HG03280 (cell line): ENCODE results near the gene ZBTB7C.

Experiments
- ATAC-seq: cut with Tn5 transposase; IDR thresholded peaks from one replicate; pipeline ENCODE4 v1.9.1; 2021; ENCODE audit warnings: mild to moderate bottlenecking, moderate library complexity; ENCODE audit not compliant: unreplicated experiment

ZBTB7C gene

DNA sequence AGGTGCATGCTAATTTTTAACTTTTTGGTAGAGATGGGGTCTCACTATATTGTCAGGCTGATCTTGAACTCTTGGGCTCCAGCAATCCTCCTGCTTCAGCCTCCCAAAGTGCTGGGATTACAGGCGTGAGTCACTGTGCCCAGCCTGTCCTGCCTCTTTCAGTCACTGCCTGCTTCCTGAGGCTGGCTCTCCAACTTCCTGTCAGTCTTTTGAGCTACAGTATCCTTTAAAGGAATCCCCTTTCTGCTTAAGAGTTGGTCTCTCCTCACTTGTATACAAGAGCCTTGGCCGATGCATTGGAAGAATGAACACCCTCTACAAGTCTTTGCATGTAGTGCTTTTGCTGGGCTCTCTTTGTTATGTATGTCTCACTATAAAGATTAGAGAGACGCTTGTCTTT is 390.3 kb downstream of the ZBTB7C start:
- ATAC-seq: no peak

DNA sequence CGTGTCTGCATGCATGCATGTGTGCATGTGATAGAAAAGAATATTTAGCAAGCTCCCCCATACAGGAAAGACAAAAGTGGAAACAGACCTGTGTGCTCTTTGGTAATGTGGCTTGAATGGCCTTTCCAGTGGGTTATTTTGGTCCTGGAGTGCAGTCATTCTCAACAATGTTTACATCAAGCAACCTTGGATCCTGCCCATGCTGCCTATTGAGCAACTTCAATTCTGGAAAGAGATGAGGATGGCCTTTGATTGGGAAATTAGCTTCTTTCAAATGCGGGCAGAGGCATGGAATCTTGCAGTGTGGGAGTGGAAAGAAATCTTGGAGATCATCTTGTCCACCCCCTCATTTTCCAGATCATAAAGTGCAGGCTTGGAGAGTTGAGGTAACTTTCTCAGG is 391.5 kb downstream of the ZBTB7C start:
- no peak for ATAC-seq

DNA sequence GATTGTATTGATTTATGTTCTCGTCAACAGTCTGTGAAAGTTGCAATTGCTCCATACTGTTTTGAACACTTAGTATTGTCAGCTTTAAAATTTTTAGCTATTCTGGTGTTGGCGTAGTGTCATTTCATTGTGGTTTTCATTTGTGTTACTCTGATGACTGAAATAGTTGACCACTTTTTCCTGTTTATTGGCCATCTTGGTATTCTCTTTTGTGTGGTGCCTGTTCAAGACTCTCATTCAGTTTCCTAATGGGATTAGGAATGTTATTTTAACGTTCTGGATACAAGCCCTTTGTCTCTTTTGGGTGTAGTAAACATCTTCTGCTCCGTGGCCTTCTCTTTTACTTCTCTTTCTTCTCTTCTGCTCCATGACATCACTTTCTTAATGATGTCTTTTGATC is 396.0 kb downstream of the ZBTB7C start:
- no peak for ATAC-seq

DNA sequence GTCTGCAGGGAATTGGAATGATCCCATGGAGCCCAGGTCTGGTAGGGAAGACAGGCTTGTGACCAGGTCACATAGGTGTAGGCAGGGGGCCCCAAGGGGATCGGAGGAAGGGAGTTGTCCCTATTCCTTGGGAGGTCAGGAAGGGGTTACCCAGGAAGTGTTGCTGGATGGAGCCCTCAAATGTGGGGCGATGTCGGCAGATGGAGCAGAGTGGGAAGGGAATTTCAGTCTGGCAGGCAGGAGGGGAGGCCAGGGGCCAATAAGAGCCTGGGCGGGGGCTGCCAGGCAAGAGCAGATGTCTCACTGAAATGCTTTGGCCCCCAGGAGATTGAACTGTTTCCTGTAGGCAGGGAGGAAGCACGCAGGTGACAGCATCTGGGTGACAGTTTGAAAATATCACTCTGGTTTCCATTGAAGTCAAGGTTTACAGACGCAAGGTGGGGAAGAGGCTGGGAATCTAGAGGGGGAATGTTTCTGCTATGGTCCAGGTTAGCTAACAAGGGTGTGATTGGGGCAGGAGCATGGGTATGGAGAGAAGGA is 397.2 kb downstream of the ZBTB7C start:
- ATAC-seq: no peak

DNA sequence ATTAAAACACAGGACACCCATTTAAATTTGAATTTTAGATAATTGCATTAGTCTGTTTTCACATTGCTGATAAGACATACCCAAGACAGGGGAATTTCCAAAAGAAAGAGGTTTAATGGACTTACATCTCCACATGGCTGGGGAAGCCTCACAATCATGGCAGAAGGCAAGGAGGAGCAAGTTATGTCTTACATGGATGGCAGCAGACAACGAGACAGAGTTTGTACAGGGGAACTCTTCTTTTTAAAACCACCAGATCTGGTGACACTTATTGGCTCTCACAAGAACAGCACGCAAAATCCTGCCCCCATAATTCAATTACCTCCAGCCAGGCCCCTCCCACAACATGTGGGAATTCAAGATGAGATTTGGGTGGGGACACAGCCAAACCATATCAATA is 398.9 kb downstream of the ZBTB7C start:
- no peak for ATAC-seq

DNA sequence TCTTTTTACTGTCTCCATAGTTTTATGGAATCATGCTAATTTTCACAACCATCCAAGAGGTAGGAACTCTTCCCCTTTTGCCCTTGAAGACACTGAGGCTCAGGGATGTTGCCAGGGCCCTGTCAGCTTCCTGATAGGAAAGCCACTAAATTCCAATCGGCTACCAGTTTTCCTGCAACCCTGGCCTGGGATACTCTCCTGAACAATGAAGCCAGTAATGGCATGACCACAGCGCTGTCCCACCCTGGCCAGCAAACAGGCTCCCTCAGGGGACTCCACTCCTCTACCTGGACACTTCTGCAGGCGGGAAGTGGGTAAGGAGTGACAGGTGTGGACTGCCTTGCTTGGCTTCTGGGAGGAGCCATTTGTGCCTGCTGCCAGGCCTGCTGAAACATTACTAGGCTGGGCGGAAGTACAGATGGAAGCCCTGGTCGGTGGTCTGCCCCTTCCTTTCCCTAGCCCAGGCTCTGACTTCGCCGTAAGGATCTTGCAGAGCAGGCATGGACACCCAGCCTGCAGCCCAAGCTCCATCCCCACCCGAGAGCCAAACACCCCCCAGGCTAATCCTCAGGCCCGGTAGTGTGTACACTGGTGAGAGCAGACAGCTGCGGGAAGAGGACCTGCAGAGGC is 400.0 kb downstream of the ZBTB7C start:
- no peak for ATAC-seq

DNA sequence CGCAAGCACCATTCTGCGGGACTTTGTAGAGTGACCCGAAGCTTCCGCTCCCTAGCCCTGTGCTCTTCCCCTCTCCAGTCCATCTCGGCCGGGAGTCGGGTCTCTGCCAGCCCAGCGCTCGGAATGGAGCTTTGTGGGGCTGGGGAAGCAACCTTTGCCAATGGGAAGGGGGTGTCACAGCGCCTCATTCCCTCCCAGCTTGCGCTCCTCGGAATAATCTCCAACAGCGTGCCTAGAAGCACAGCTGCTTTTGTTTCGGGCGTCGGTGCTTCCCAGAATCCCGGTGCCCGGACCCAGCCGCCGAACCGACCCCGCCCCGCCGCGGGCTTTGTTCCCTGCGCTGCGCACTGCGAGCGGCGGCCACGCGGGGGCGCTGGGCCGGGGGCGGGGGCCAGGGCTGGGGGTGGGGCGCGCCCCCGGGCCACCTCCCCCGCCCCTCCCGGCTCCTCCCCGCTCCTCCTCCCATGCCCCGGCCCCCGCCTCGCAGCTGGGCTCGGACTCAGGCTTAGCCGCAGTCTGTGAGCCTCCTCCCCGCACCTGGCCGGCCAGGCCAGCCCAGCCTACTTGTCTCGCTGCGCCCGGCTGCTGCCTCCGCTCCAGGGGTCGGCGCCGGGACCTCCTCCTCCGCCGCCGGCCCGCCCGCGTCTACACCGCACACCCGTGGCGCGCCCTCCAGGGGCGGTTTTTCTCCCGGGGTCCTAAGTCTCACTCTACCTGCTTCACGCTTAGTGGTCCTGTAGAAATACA is 401.1 kb downstream of the ZBTB7C start:
- peak; percentile 84 for ATAC-seq

DNA sequence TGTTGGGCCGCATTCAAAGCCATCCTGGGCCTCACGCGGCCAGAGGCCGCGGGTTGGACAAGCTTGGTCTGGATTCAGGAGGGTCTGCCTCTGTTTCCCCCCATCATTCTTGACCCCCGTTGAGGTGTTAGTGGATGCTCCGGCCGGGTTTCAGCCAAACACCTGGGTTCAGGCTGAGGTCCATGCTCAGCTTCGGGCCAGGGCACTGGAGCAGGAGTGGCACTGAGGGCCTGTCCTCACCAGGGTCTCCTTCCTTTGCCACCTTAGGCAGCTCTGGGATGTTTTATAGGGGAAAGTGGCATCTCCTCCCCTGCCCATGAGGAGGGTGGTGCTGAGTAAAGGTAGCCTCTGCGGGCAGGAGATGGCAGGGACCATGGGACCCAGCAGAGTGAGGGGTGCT is 401.8 kb downstream of the ZBTB7C start:
- no peak for ATAC-seq

DNA sequence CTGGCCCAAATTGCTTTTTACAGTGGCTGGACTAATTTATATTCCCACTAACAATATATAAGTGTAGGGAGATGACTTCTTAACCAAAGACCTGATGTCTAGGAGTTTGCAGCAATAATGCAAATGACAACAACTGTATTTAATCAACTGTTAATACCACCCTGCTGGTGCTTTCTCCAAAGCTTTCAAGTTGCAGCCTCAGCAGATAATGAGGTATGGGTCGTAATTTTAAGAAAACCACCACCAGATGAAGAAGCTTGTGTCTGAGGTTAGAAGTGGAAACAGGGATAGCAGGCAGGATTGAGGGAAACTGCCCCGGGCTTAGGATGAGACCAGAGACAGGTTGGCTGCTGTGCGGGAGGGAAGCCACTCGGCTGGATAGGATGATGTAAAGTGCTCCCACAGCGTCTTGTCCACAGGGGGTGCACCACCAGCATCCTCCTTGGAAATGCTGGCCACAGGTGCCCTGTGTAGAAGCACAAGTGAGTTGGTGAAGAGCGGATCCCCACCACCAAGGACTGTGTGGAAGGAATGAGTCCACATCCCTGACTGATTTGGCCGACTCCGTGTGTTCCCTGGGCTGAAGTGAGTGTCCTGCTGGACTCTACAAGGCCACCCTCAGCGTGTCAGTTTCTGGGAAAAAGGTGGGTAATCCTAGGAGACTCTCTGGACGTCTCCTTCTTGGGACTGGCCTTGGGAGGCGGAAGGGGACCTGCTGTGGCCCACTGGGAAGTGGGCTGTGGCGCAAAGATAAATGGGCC is 402.6 kb downstream of the ZBTB7C start:
- ATAC-seq: no peak

DNA sequence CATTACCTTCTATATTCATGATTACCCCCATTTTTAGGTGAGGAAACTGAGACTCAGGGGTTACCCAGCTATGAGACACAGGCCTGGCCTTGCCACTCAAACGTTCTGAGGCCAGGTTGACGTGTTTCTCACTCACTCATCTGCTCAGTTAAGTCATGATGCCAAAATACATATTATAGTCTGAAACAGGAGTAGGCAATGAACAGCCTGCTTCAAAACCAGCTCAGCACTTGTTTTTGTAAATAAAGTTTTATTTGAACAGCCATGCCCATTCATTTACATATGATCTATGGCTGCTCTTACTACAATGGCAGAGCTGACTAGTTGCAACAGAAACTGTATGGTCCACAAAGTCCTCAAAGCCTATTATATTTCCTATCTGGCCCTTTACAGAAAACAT is 404.6 kb downstream of the ZBTB7C start:
- no peak for ATAC-seq

DNA sequence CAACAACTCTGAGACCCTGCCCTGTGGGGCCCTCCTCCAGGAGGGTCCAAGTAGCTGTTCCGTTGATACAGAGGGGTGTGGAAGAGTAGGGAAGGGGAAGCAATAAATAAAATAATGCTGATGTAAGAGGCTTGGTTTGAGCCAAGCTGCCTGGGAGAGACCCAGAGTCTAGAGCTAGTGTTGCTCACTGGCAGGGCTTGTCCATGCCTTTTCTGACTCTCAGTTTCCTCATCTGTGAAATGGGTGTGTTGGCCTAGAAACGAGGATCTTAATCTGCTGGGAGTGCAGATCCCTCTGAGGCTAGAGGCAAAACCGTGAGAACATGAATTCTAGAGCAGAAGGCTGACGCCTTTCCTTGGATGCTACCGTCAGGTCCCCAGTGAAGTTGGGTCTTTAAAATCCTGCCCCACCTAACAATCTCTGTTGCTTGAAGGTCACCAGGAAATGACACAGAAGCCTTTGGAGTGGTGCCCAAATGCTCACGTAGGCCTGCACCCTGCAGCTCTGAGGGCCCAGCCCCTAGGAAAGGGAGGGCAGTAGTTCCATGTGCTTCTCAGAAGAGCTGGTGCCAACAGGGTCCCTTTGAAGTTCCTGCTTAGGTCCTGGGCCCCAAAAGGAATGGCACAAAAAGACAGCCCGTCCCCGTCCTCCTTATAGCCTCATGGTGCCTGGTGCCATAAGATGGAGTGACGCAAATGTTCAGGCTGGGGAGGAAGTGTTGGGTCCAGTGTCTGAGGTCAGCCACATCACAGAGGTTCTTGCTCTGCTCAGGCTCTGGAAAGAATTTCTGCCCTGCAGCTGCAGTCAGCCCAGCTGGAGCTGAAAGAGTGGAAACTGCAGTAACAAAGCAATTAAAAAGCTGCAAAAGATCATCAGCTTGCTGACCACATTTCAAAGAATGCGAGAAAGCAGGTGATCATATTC is 405.5 kb downstream of the ZBTB7C start:
- ATAC-seq: no peak

DNA sequence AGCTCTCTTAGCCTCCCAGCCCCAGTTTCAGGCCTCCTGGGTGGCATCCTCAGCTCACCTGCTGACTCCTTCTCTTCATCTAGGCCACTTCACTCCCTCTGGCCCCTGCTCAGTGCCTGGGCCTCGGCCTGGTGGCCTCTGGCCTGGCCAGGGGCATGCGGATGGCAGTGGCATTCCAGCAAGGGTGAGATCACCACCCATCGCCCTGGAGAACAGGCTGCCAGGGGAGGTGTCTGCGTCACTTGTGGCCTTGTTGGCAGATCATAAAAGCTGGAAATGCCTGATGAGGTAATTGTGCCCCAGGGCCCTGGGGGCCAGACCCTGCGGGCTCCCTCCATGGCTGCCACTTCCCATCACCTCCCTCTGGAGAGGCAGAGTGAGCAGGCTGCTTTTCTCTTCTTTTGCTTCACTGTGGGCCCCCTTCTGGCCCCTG is 406.2 kb downstream of the ZBTB7C start:
- no peak for ATAC-seq

DNA sequence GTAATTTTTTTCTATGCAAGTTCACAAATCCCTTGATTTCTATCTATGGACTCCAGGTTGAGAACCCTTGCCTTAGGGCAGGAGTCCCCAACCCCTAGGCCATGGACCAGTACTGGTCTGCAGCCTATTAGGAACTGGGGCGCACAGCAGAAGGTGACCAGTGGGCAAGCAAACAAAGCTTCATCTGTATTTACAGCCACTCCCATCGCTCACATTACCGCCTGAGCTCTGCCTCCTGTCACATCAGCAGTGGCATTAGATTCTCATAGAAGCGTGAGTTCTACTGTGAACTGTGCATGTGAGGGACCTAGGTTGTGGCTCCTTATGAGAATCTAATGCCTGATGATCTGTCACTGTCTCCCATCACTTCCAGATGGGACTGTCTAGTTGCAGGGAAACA is 408.5 kb downstream of the ZBTB7C start:
- ATAC-seq: no peak

DNA sequence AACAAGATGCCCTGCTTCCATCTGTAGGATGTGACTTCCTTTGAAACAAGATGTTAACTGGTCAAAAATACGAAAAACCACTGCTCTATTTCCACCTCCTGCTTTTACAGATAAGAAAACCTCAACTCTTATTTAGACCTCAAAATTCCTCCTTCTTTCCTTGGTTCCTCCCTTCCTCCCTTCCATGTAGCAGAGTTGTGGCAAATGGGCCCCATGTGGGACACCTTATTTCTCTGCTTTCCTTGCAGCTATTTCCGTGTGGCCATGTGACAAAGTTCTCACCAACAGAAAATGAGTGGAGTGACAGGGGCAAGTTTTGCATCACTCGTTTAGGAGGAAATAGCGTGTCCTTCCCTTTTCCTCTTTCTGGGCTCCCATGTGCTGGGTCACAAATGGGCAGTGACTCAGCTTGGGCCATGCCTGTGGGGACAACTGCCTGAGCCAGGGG is 409.4 kb downstream of the ZBTB7C start:
- no peak for ATAC-seq

DNA sequence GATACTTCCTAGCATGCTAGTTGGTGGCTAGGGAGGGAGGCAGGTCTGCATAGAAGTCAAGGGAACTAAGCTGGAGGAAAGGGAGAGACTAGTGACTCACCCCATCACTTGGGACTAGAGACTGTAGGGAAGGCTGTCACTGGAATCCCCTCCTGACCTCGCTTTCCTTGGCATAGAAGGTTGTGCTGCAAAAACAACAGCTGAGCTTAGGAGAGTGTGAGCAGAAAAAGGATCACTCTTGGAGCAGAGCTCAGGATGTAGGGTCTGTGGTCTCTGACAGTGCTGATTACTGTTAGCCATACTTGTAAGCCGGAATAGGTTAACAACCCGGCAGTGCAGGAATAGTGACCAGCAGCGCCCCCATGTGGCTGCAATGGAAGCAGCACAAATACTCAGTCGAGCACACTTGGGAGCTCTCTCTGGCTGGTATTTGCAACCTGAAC is 411.8 kb downstream of the ZBTB7C start:
- no peak for ATAC-seq

DNA sequence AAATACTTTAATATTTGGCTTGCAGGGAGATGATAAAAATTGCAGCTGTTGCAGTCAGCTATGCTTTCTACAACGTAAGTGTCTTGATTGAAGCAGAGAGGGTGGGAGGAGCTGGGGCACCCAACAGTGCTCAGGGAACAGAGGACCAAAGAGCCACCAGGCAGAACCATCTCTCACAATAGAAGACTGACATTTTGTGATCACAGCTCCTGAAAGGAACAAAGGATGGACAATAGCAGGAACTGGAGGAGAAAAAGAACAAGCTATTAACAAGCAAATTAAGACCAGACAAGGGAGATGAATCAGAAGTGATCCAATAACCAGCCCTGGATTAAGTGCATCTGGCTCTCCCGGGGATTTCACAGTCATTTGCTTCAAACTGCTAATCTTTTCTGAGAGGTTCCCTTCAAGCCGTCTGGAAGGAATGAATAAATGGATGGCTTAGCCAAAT is 413.1 kb downstream of the ZBTB7C start:
- ATAC-seq: no peak

DNA sequence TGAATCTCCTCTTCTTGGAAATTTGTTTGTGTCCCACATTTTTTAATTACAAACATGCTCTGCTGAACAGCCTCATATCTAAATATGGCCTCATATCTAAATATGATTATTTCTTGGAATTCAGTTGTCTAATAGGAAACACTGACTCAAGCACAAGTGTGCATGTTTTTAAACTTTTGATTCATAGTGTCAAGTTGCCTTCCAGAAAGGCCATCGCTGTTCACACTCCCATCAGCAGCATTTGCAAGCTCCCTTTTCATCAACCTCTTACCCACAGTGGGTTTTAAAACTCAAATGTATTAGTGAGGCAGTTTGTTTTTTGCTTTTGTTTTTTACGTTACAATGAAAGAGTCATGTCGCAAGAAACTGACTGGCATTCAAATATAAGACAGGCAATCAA is 413.5 kb downstream of the ZBTB7C start:
- no peak for ATAC-seq

DNA sequence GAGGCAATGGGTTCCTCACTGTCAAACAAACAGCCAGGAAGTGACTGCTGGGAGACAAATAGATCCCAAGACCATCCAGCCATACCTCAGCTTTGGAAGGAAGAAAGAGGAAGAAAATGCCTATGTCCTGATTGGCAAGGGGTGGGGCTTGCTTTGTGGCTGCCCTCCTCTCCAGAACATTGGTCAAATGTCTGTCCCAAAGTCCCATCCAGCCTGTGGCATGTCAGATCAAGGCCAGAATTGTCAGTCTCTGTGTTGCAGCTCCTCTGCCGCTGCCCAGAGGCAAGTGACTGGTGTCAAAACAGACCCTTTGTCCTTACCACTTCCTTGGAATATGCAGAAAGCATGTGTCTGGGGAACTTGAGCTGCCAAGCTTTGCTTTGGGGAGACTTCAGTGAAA is 415.8 kb downstream of the ZBTB7C start:
- ATAC-seq: no peak

DNA sequence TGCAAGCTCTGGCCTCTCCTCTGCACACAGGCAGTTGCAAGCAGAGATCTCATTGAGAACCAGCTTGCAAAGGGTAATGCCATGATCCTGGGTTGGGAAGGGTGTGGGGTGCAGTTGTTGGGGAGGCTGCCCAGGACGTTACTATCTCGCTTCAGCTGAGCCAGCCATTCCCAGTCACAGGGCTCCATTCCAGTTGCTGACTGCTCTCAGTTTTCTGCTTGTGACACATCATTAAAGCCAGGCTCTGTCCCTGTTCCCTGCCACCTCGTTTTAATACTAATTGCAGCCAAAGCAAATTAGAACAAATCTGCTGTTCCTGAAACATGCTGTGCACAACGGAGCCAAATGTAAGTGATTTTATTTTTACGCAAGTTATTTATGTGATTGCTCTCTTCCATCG is 416.2 kb downstream of the ZBTB7C start:
- ATAC-seq: no peak

DNA sequence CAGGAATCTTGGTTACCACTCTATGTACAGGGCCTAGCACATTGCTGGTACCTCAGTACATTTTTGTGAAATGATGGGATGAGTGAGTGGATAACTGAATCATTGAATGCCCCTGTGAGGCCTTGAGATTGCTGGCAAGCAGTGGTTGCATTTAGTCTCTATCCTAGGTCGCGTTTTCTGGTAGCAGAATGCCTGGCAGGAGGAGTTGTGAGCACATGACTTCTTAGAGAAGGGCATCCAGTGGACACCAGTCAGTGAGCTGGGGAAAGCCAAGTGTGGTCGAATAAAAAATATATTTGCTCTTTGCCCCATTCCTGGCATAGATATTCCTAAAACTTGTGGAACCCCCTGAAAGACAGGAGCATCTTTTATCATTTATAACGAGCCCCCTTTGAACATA is 416.9 kb downstream of the ZBTB7C start:
- no peak for ATAC-seq
